GDM1 (cell line): ENCODE results near the gene NCAN.
"Not testable (repeated sequence)": the region's sequence is repeated elsewhere in the genome, so short reads cannot be mapped to it uniquely, and the experiment has no call there.

Experiments used
- DNase-seq: peaks from one replicate; lab custom pipeline; 2025; lab: John Stamatoyannopoulos, UW

The NCAN gene

GRCh38 chr19:19224852-19225494 is 13.2 kb downstream of the NCAN start:
- peak; percentile 38 for DNase-seq

GRCh38 chr19:19226204-19226603 is 14.4 kb downstream of the NCAN start:
- no peak for DNase-seq

- DNase-seq: no peak
Observed at GRCh38 chr19:19226663-19227062, 14.9 kb downstream of the NCAN start.

GRCh38 chr19:19227217-19227616 is 15.5 kb downstream of the NCAN start:
- DNase-seq: no peak

- no peak for DNase-seq
Observed at GRCh38 chr19:19229701-19230100, 17.9 kb downstream of the NCAN start.

- no peak for DNase-seq
Observed at GRCh38 chr19:19230999-19231398, 19.2 kb downstream of the NCAN start.

GRCh38 chr19:19232261-19232721 is 20.5 kb downstream of the NCAN start:
- no peak for DNase-seq

GRCh38 chr19:19234220-19234816 is 22.6 kb downstream of the NCAN start:
- no peak for DNase-seq

GRCh38 chr19:19236173-19236572 is 24.4 kb downstream of the NCAN start:
- no peak for DNase-seq

- DNase-seq: no peak
Observed at GRCh38 chr19:19238126-19238894, 26.6 kb downstream of the NCAN start.

GRCh38 chr19:19239675-19240074 is 27.9 kb downstream of the NCAN start:
- DNase-seq: no peak

- no peak for DNase-seq
Observed at GRCh38 chr19:19240476-19240875, 28.7 kb downstream of the NCAN start.

- no peak for DNase-seq
Observed at GRCh38 chr19:19250196-19250801, 38.5 kb downstream of the NCAN start.

GRCh38 chr19:19253409-19253808 is 41.7 kb downstream of the NCAN start:
- DNase-seq: not testable (repeated sequence)

GRCh38 chr19:19256072-19256969 is 44.6 kb downstream of the NCAN start:
- DNase-seq: no peak

GRCh38 chr19:19257137-19257536 is 45.4 kb downstream of the NCAN start:
- DNase-seq: no peak

GRCh38 chr19:19257836-19258588 is 46.3 kb downstream of the NCAN start:
- no peak for DNase-seq

- DNase-seq: no peak
Observed at GRCh38 chr19:19258589-19259338, 47.0 kb downstream of the NCAN start.

GRCh38 chr19:19259741-19260140 is 48.0 kb downstream of the NCAN start:
- no peak for DNase-seq
